IMR-90 (cell line): ENCODE measurements around the gene STAT1.

Experiments
- BHLHE40 ChIP-seq: fragments of 150-350 bp; IDR thresholded peaks from 2 replicates; pipeline ENCODE4 v1.6.1; 2016; ENCODE audit warnings: mild to moderate bottlenecking, low read depth, low read length
- CEBPB ChIP-seq: IDR thresholded peaks from 2 replicates; pipeline ENCODE4 v1.6.1; 2012; ENCODE audit warnings: low read depth, low read length, improper control_type of control experiment
- FOS ChIP-seq: fragments of 150-350 bp; IDR thresholded peaks from 2 replicates; pipeline ENCODE4 v1.6.1; 2016; ENCODE audit warnings: low read depth, low read length
- MAFK ChIP-seq: IDR thresholded peaks from 2 replicates; pipeline ENCODE4 v1.6.1; 2012; ENCODE audit warnings: low read depth, low read length, improper control_type of control experiment
- MAZ ChIP-seq: IDR thresholded peaks from 2 replicates; pipeline ENCODE4 v1.6.1; 2012; ENCODE audit warnings: low read depth, mild to moderate bottlenecking, low read length, improper control_type of control experiment, moderate library complexity, borderline replicate concordance
- POLR2A ChIP-seq: IDR thresholded peaks from 2 replicates; pipeline ENCODE4 v1.6.1; 2012; ENCODE audit warnings: mild to moderate bottlenecking, low read depth, low read length
- RAD21 ChIP-seq: IDR thresholded peaks from 2 replicates; pipeline ENCODE4 v1.6.1; 2012; ENCODE audit warnings: low read length, improper control_type of control experiment
- RCOR1 ChIP-seq: IDR thresholded peaks from 2 replicates; pipeline ENCODE4 v1.6.1; 2012; ENCODE audit warnings: mild to moderate bottlenecking, low read length, improper control_type of control experiment; ENCODE audit not compliant: insufficient replicate concordance
- RFX5 ChIP-seq: IDR thresholded peaks from 2 replicates; pipeline ENCODE4 v1.8.0; 2012; ENCODE audit warnings: low read depth, mild to moderate bottlenecking, low read length, moderate library complexity
- SMC3 ChIP-seq: fragments of 150-350 bp; IDR thresholded peaks from 2 replicates; pipeline ENCODE4 v1.6.1; 2016; ENCODE audit warnings: low read depth, mild to moderate bottlenecking, antibody characterized with exemption, low read length, moderate library complexity
- TF ChIP-seq, protein P1 (sequence below): conservative IDR thresholded peaks from 2 replicates; pipeline ENCODE4 v1.5.1; 2012; ENCODE audit warnings: mild to moderate bottlenecking, low read depth, low read length, improper control_type of control experiment
- TF ChIP-seq, protein P2 (sequence below): fragments of 150-350 bp; IDR thresholded peaks from 2 replicates; pipeline ENCODE4 v1.6.1; 2016; ENCODE audit warnings: low read depth, mild to moderate bottlenecking, low read length, moderate library complexity, borderline replicate concordance

DNA sequence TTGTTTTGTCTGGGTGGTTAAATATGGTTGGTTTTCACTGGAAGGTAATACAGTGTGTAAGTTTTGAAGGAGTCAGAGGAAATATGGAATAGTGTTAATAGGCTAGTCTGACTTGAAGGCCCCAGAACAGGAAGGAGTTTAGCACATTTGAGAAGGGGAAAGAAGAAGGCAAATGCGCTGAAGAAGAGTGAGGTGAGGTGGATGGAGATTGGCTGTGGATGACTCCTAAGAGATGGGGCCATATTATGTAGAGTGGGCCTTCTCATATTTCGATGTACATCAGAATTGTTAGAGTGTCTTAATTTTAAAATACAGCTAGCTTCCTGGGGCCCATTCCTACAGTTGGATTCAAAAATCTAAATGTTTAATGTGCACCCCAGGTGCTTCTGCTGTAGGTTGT lies 72.4 kb downstream of the STAT1 start:
- TF ChIP-seq POLR2A: no peak
- TF ChIP-seq, protein P1, sequence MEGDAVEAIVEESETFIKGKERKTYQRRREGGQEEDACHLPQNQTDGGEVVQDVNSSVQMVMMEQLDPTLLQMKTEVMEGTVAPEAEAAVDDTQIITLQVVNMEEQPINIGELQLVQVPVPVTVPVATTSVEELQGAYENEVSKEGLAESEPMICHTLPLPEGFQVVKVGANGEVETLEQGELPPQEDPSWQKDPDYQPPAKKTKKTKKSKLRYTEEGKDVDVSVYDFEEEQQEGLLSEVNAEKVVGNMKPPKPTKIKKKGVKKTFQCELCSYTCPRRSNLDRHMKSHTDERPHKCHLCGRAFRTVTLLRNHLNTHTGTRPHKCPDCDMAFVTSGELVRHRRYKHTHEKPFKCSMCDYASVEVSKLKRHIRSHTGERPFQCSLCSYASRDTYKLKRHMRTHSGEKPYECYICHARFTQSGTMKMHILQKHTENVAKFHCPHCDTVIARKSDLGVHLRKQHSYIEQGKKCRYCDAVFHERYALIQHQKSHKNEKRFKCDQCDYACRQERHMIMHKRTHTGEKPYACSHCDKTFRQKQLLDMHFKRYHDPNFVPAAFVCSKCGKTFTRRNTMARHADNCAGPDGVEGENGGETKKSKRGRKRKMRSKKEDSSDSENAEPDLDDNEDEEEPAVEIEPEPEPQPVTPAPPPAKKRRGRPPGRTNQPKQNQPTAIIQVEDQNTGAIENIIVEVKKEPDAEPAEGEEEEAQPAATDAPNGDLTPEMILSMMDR: no peak
- TF ChIP-seq FOS: no peak
- no peak for TF ChIP-seq RAD21
- no peak for TF ChIP-seq MAZ
- no peak for TF ChIP-seq RCOR1
- TF ChIP-seq SMC3: no peak
- no peak for TF ChIP-seq MAFK
- no peak for TF ChIP-seq BHLHE40
- TF ChIP-seq CEBPB: no peak
- TF ChIP-seq, protein P2, sequence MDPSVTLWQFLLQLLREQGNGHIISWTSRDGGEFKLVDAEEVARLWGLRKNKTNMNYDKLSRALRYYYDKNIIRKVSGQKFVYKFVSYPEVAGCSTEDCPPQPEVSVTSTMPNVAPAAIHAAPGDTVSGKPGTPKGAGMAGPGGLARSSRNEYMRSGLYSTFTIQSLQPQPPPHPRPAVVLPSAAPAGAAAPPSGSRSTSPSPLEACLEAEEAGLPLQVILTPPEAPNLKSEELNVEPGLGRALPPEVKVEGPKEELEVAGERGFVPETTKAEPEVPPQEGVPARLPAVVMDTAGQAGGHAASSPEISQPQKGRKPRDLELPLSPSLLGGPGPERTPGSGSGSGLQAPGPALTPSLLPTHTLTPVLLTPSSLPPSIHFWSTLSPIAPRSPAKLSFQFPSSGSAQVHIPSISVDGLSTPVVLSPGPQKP: no peak
- no peak for TF ChIP-seq RFX5
